MCF 10A (cell line): ENCODE data around the gene NEBL. TPM values are rescaled to one million over a fixed set of nuclear protein-coding genes. Genes with fewer than 3 reads are reported as not detected.
A peak's percentile ranks its signal among the peaks of the same experiment; 100 is the strongest.

Experiments
- BruUV-seq: library from RNA; stranded (reverse); fragments of 400-500 nt; replicated peaks from 2 replicates; lab custom pipeline; 2021; lab: Mats Ljungman, UMichigan
- CTCF ChIA-PET: fragments of 300-600 bp; sonication (Branson Sonifier 250); formaldehyde crosslinking; extraction: SDS; loops from one replicate; lab custom pipeline; 2021; ENCODE audit warnings: antibody characterized with exemption, inconsistent platforms; lab: Yijun Ruan, JAX
- POLR2A ChIA-PET: fragments of 300-600, 350-650 bp; sonication (Branson Sonifier 250); formaldehyde crosslinking; extraction: SDS; loops from one replicate; lab custom pipeline; 2020; ENCODE audit warnings: antibody characterized with exemption, inconsistent platforms; lab: Yijun Ruan, JAX
- DNase-seq: peaks from one replicate; pipeline ENCODE4 v3.0.0-alpha.2; 2018; ENCODE audit not compliant: unreplicated experiment
- H3K27ac Mint-ChIP-seq: one replicate; pipeline ENCODE4 v1.8.0; 2022; ENCODE audit warnings: mild to moderate bottlenecking, low read depth, mixed read lengths; ENCODE audit not compliant: unreplicated experiment
- H3K27me3 Mint-ChIP-seq: one replicate; pipeline ENCODE4 v1.8.0; 2022; ENCODE audit warnings: mixed read lengths; ENCODE audit not compliant: insufficient read depth, unreplicated experiment
- H3K36me3 Mint-ChIP-seq: one replicate; pipeline ENCODE4 v1.8.0; 2022; ENCODE audit warnings: mild to moderate bottlenecking, moderate library complexity, mixed read lengths; ENCODE audit not compliant: insufficient read depth, unreplicated experiment
- H3K4me1 Mint-ChIP-seq: one replicate; pipeline ENCODE4 v1.8.0; 2022; ENCODE audit warnings: mixed read lengths; ENCODE audit not compliant: insufficient read depth, unreplicated experiment
- H3K4me3 Mint-ChIP-seq: one replicate; pipeline ENCODE4 v1.8.0; 2022; ENCODE audit warnings: mild to moderate bottlenecking, moderate library complexity, mixed read lengths; ENCODE audit not compliant: unreplicated experiment
- H3K9me3 Mint-ChIP-seq: one replicate; pipeline ENCODE4 v1.8.0; 2022; ENCODE audit warnings: mixed read lengths; ENCODE audit not compliant: unreplicated experiment
- intact Hi-C: fragments of 100-400 bp; cut with micrococcal nuclease; formaldehyde crosslinking; loops from 2 replicates; pipeline ENCODE4 v1.14.1; 2022
- total RNA-seq: library from RNA; stranded (reverse); gene quantifications from 2 replicates; pipeline ENCODE4 v1.2.3, GENCODE V29; 2022
- TF ChIP-seq, protein P1 (sequence below): fragments of 200-600 bp; IDR thresholded peaks from one replicate; pipeline ENCODE4 v1.8.0; 2022; ENCODE audit warnings: antibody characterized with exemption, mild to moderate bottlenecking; ENCODE audit not compliant: unreplicated experiment

Gene NEBL
- total RNA-seq, 1 experiment from 2014 or later, result 30.6 TPM

DNA sequence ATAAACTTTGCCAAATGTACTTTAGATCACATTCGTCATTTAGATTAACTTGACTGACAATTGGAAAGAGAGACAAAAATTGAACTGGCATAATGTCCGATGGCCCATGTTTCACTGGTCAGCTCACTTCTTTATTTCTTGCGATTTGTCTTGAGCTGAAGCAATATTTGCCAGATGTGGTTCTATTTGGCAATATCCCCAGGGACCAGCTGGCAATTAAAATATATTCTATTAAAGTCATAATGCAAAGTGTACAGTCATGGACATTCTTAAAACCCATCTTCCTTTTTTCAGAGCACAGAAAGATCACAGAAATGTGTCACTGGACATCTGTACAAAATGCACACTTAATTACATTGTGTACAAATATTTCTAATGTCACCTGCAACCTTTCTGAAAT lies 26.3 kb downstream of the NEBL start:
- no TSS peak for BruUV-seq
- peaks cover 16% of the 10 kb centered on the region for H3K36me3 Mint-ChIP-seq
- POLR2A ChIA-PET, result no interaction called here
- no peaks in the 10 kb centered on the region for H3K27me3 Mint-ChIP-seq
- intact Hi-C loops, result no loop called here
- DNase-seq, result no peak
- no peak overlapping the region for H3K4me3 Mint-ChIP-seq
- CTCF ChIA-PET, result no interaction called here
- TF ChIP-seq, protein P1, sequence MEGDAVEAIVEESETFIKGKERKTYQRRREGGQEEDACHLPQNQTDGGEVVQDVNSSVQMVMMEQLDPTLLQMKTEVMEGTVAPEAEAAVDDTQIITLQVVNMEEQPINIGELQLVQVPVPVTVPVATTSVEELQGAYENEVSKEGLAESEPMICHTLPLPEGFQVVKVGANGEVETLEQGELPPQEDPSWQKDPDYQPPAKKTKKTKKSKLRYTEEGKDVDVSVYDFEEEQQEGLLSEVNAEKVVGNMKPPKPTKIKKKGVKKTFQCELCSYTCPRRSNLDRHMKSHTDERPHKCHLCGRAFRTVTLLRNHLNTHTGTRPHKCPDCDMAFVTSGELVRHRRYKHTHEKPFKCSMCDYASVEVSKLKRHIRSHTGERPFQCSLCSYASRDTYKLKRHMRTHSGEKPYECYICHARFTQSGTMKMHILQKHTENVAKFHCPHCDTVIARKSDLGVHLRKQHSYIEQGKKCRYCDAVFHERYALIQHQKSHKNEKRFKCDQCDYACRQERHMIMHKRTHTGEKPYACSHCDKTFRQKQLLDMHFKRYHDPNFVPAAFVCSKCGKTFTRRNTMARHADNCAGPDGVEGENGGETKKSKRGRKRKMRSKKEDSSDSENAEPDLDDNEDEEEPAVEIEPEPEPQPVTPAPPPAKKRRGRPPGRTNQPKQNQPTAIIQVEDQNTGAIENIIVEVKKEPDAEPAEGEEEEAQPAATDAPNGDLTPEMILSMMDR, result no peak
- H3K4me1 Mint-ChIP-seq, result no peaks in the 10 kb centered on the region
- H3K27ac Mint-ChIP-seq, result no peak overlapping the region
- peaks cover 6% of the 10 kb centered on the region for H3K9me3 Mint-ChIP-seq

DNA sequence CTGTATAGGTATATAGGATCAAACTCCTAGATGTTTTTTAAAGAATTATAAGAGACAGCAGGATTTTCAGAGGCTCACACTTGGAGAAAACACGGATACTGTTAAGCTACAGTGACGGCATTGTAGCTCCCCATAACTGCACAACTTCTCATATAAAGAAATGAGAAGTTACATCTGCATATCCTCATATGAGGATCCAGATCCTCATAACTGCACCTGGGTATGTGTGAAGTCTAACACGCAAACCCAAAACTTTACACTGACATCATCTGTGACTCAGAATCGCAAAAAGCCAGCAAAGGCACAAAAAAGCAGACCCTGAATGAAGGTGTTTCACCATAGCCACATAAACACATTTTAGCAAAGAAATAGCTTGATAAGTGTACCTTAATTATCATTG lies 34.1 kb downstream of the NEBL start:
- TF ChIP-seq, protein P1, result no peak
- no peak for DNase-seq
- Mint-ChIP-seq H3K27ac (no peak overlapping the region), H3K4me3 (no peak overlapping the region), H3K4me1 (peaks cover 6% of the 10 kb centered on the region), H3K36me3 (peaks cover 21% of the 10 kb centered on the region), H3K27me3 (no peaks in the 10 kb centered on the region), H3K9me3 (no peaks in the 10 kb centered on the region)
- CTCF ChIA-PET, result interaction anchor here (1.0 to 3.1 kb wide), 3 partner anchors 216 to 409 kb away, joined by 3 to 9 read pairs (median 4); no protein-coding TSS in a partner anchor
- POLR2A ChIA-PET, result no interaction called here
- intact Hi-C loops, result no loop called here
- BruUV-seq, result no TSS peak

DNA sequence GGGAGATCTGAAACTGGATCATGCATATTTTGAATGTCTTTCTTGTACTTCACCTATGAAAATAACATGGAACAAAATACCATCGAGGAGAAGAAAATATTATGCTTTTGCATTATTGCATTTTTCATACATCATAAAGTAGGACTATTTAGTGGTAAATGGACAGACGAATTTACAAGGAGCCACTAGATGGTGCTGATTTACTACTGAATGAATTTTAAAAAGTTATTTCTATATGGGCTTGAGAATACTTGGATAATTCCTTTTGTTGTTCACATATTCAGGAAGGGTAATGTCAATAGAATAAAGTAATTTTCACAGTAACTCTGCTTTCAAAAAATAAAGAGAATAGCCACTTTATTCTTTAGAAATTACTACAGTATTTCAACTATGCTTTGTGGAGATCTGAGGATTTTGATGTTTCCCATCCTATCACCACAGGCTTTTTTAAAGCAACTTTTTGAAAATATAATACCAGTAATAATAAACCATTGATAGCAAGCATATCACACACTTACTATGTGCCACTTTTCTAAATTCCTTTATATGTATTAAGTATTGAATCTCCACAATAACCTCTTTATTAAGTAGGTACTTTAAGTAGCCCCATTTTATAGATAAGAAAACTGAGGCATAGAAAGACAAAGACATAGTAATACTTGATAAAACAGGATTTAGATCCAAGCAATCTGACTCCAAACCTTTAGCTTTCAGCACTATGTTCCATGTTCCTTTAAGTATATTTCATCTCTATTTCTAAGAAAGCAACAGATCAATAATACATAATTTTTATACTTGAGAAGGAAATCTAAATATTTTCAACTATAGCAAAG lies 38.6 kb downstream of the NEBL start:
- TF ChIP-seq, protein P1, result peak; percentile 37
- intact Hi-C loops, result loop anchor here (1.0 to 10.0 kb wide), 5 partner anchors 220 to 1446 kb away; no protein-coding TSS in a partner anchor
- peak; percentile 53 for DNase-seq
- ChIA-PET CTCF (interaction anchor here (0.9 to 3.2 kb wide), 6 partner anchors 17 to 411 kb away, joined by 3 to 11 read pairs (median 7); no protein-coding TSS in a partner anchor), POLR2A (no interaction called here)
- H3K27ac Mint-ChIP-seq, result no peak overlapping the region
- no peaks in the 10 kb centered on the region for H3K27me3 Mint-ChIP-seq
- no TSS peak for BruUV-seq
- peaks cover 2% of the 10 kb centered on the region for H3K4me1 Mint-ChIP-seq
- peaks cover 3% of the 10 kb centered on the region for H3K36me3 Mint-ChIP-seq
- H3K9me3 Mint-ChIP-seq, result no peaks in the 10 kb centered on the region
- no peak overlapping the region for H3K4me3 Mint-ChIP-seq

DNA sequence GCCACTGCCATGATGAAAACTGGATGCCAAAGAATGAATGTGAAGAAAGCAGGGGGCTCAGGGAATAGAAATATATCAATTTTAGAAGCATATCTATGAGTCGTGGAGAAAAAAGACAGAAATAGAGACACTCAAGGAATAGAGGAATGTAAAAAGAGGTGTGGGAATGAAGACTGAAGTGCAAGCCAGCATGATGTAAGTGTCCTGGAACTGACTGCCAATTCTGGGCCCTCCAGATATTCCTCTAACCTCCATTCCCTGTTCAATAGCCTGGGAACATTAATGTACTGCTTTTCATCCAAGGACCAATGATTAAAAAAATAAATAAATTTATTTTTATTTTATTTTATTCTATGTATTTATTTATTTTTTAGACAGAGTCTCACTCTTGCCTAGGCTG lies 40.6 kb downstream of the NEBL start:
- BruUV-seq, result no TSS peak
- ChIA-PET CTCF (interaction anchor here (0.7 to 1.6 kb wide), 5 partner anchors 212 to 855 kb away, joined by 3 to 11 read pairs (median 5); no protein-coding TSS in a partner anchor), POLR2A (interaction anchor here (0.9 to 1.3 kb wide), 2 partner anchors 17 to 223 kb away, joined by 3 to 4 read pairs; no protein-coding TSS in a partner anchor)
- no peak overlapping the region for H3K27ac Mint-ChIP-seq
- intact Hi-C loops, result loop anchor here (5.0 to 10.0 kb wide), 3 partner anchors 628 to 1444 kb away; no protein-coding TSS in a partner anchor
- H3K9me3 Mint-ChIP-seq, result no peaks in the 10 kb centered on the region
- no peaks in the 10 kb centered on the region for H3K4me1 Mint-ChIP-seq
- H3K36me3 Mint-ChIP-seq, result peaks cover 5% of the 10 kb centered on the region
- H3K27me3 Mint-ChIP-seq, result no peaks in the 10 kb centered on the region
- TF ChIP-seq, protein P1, result no peak
- DNase-seq, result no peak
- no peak overlapping the region for H3K4me3 Mint-ChIP-seq
